K562 (cell line): ENCODE measurements around the gene BMF. TPM values are rescaled to one million over a fixed set of nuclear protein-coding genes. Genes with fewer than 3 reads are reported as not detected.

Experiments used
- C11orf30 ChIP-seq: fragments of 450-650 bp; IDR thresholded peaks from 2 replicates; pipeline ENCODE4 v1.6.1; 2016; ENCODE audit warnings: low read depth, mild to moderate bottlenecking
- NR2C2 ChIP-seq, 2 experiments: fragments of 200-800 bp in 1 of 2; sonication (Bioruptor generic) in 1 of 2; sonication (generic) in 1 of 2; formaldehyde crosslinking in 1 of 2; IDR thresholded peaks; 2 replicates each; pipeline versions ENCODE4 v1.6.1 to v1.8.0; 2016 to 2022; ENCODE audit warnings: mild to moderate bottlenecking in 1 of 2, missing compliant biosample characterization in 1 of 2, missing genetic modification characterization in 1 of 2, missing genetic modification reagents in 1 of 2
- PRDM10 ChIP-seq: fragments of 450-650 bp; IDR thresholded peaks from 2 replicates; pipeline ENCODE4 v1.6.1; 2018; ENCODE audit not compliant: partially characterized antibody
- ZNF23 ChIP-seq: fragments of 250-450 bp; sonication (Bioruptor Pico); IDR thresholded peaks from 2 replicates; pipeline ENCODE4 v1.4.0; 2020; ENCODE audit warnings: mild to moderate bottlenecking
- ZNF408 ChIP-seq: fragments of 250-450 bp; sonication (Bioruptor Pico); IDR thresholded peaks from 2 replicates; pipeline ENCODE4 v1.4.0; 2020; ENCODE audit warnings: low read depth, mild to moderate bottlenecking, moderate library complexity
- polyA plus RNA-seq, 8 experiments: library from polyadenylated mRNA; depleted of rRNA in 4 of 8; stranded (reverse) in 5 of 8; unstranded in 3 of 8; fragments of >200 nt; fragmentation: Nextera tagmentation in 2 of 8; fragmentation: Illumina TruSeq in 1 of 8; extraction: Ambion mirVana in 2 of 8; extraction: Trizol in 1 of 8; gene quantifications; 2 replicates each; pipeline versions ENCODE4 v1.2.1 to v1.2.3, GENCODE V29; 2011 to 2014; ENCODE audit warnings: inconsistent platforms in 1 of 8, missing spikeins in 1 of 8
- total RNA-seq, 7 experiments: library from RNA; depleted of rRNA in 6 of 7; stranded (reverse); fragments of >200 nt in 6 of 7; fragmentation: Illumina TruSeq in 2 of 7; extraction: Trizol in 2 of 7; gene quantifications; 2 replicates each; pipeline versions ENCODE4 v1.2.1 to v1.2.3, GENCODE V29; 2011 to 2021; ENCODE audit warnings: low replicate concordance in 1 of 7

Gene BMF
- total and polyA plus RNA-seq, 9 of the 15 experiments (the other 6 are each of a cell fraction or from before 2014, with no cell fraction given), result 0.25 to 0.91 (median 0.59) TPM; not detected in 2

GRCh38 chr15:40097096-40097967, 11.3 kb downstream of the BMF start (continued):
- no peak for TF ChIP-seq PRDM10
- TF ChIP-seq NR2C2 (CRISPR knock-in tag; IDR thresholded peaks at IDR 0.05), result no peak
- no peak for TF ChIP-seq NR2C2 (tag; IDR thresholded peaks at IDR 0.05)
- no peak for TF ChIP-seq ZNF23 (CRISPR knock-in tag)
- peak; percentile 21; the same call in 1 of the 2 replicates for TF ChIP-seq C11orf30
- TF ChIP-seq ZNF408, result no peak
